SK-N-SH (cell line): ENCODE results near the gene LYG2. TPM values are rescaled to one million over a fixed set of nuclear protein-coding genes. Genes with fewer than 3 reads are reported as not detected.
"Not testable (repeated sequence)": the region's sequence is repeated elsewhere in the genome, so short reads cannot be mapped to it uniquely, and the experiment has no call there.

Experiments used
- CTCF ChIA-PET: fragments of 300-600, 350-600 bp; formaldehyde crosslinking; extraction: SDS; loops from one replicate; lab custom pipeline; 2021; lab: Yijun Ruan, JAX
- POLR2A ChIA-PET: fragments of 350-600 bp; sonication (Branson Sonifier 250); formaldehyde crosslinking; extraction: SDS; loops from one replicate; lab custom pipeline; 2020; ENCODE audit warnings: antibody characterized with exemption, inconsistent platforms; lab: Yijun Ruan, JAX
- DNase-seq: peaks from one replicate; pipeline ENCODE4 v3.0.0; 2012
- H2AFZ ChIP-seq: fragments of 200-600 bp; sonication (generic); 2 replicates; pipeline ENCODE4 v1.8.1; 2016; ENCODE audit warnings: antibody characterized with exemption, mild to moderate bottlenecking, low read depth
- H3F3A ChIP-seq: fragments of 200-600 bp; sonication (generic); replicated peaks from 2 replicates; pipeline ENCODE3; 2016; ENCODE audit warnings: antibody characterized with exemption, mild to moderate bottlenecking; ENCODE audit not compliant: insufficient read depth
- H3K27ac ChIP-seq, 2 experiments: fragments of 200-500 bp in 1 of 2; fragments of 200-600 bp in 1 of 2; sonication (Bioruptor generic) in 1 of 2; sonication (generic), shearing (Covaris generic) in 1 of 2; 2 replicates each; pipeline versions ENCODE4 v1.5.1 to v1.6.1; 2014 to 2016; ENCODE audit warnings: low read depth in 2 of 2, inconsistent platforms in 1 of 2, low read length in 1 of 2, mild to moderate bottlenecking in 1 of 2, mixed read lengths in 1 of 2
- H3K27me3 ChIP-seq: fragments of 200-600 bp; sonication (generic), shearing (Covaris generic); 2 replicates; pipeline ENCODE4 v1.6.1; 2016; ENCODE audit warnings: mixed run types; ENCODE audit not compliant: insufficient read depth
- H3K36me3 ChIP-seq, 2 experiments: fragments of 200-500 bp in 1 of 2; fragments of 200-600 bp in 1 of 2; sonication (Bioruptor generic) in 1 of 2; sonication (generic) in 1 of 2; replicated peaks in 1 of 2; 2 replicates each; pipeline versions ENCODE3 to v1.5.1; 2014 to 2016; ENCODE audit warnings: low read length in 1 of 2, mild to moderate bottlenecking in 1 of 2; ENCODE audit not compliant: insufficient read depth in 2 of 2, control insufficient read depth in 1 of 2
- H3K4me1 ChIP-seq, 2 experiments: fragments of 200-500 bp in 1 of 2; fragments of 200-600 bp in 1 of 2; sonication (Bioruptor generic) in 1 of 2; sonication (generic), shearing (Covaris generic) in 1 of 2; 2 replicates each; pipeline versions ENCODE4 v1.5.1 to v1.6.1; 2014 to 2016; ENCODE audit warnings: low read depth in 1 of 2, low read length in 1 of 2, mixed run types in 1 of 2; ENCODE audit not compliant: insufficient read depth in 2 of 2, control insufficient read depth in 1 of 2
- H3K4me2 ChIP-seq: fragments of 200-600 bp; sonication (generic), shearing (Covaris generic); 2 replicates; pipeline ENCODE4 v1.6.1; 2017; ENCODE audit warnings: mixed run types
- H3K4me3 ChIP-seq, 2 experiments: fragments of 200-500 bp in 1 of 2; fragments of 200-600 bp in 1 of 2; sonication (Bioruptor generic) in 1 of 2; sonication (generic), shearing (Covaris generic) in 1 of 2; 2 replicates each; pipeline versions ENCODE4 v1.5.1 to v1.8.1; 2014 to 2016; ENCODE audit warnings: low read depth in 2 of 2, inconsistent platforms in 1 of 2, low read length in 1 of 2, mild to moderate bottlenecking in 1 of 2, mixed read lengths in 1 of 2, moderate library complexity in 1 of 2
- H3K79me2 ChIP-seq: fragments of 200-600 bp; sonication (generic); 2 replicates; pipeline ENCODE4 v1.8.1; 2017; ENCODE audit warnings: mild to moderate bottlenecking; ENCODE audit not compliant: insufficient read depth
- H3K9ac ChIP-seq: fragments of 200-600 bp; sonication (generic); 2 replicates; pipeline ENCODE4 v1.6.1; 2017; ENCODE audit warnings: mixed run types
- H3K9me2 ChIP-seq: fragments of 200-600 bp; sonication (generic); 2 replicates; pipeline ENCODE4 v1.6.1; 2017; ENCODE audit warnings: mixed run types
- H3K9me3 ChIP-seq: fragments of 200-600 bp; sonication (generic); 2 replicates; pipeline ENCODE4 v1.6.1; 2017; ENCODE audit warnings: mixed run types, mild to moderate bottlenecking, moderate library complexity
- H4K20me1 ChIP-seq: fragments of 200-600 bp; sonication (generic); 2 replicates; pipeline ENCODE4 v1.6.1; 2017; ENCODE audit warnings: mild to moderate bottlenecking, mixed run types; ENCODE audit not compliant: insufficient read depth
- EP300 ChIP-seq, 2 experiments: IDR thresholded peaks; 2 replicates each; pipeline versions ENCODE4 v1.4.0 to v1.6.1; 2012; ENCODE audit warnings: borderline replicate concordance in 1 of 2, low read depth in 1 of 2, low read length in 1 of 2
- EZH2phosphoT487 ChIP-seq: fragments of 200-600 bp; sonication (generic); IDR thresholded peaks from 2 replicates; pipeline ENCODE4 v1.6.1; 2017; ENCODE audit warnings: low read depth, mixed run types, mild to moderate bottlenecking, antibody characterized with exemption, moderate library complexity, borderline replicate concordance
- GABPA ChIP-seq: IDR thresholded peaks from 2 replicates; pipeline ENCODE4 v1.4.0; 2012; ENCODE audit warnings: low read depth, mild to moderate bottlenecking
- GATA2 ChIP-seq: sonication (generic); formaldehyde crosslinking; IDR thresholded peaks from 2 replicates; pipeline ENCODE4 v1.5.0; 2020; ENCODE audit warnings: mild to moderate bottlenecking, missing genetic modification reagents
- NFIC ChIP-seq: IDR thresholded peaks from 2 replicates; pipeline ENCODE4 v1.4.0; 2012; ENCODE audit warnings: borderline replicate concordance
- NRF1 ChIP-seq: IDR thresholded peaks from 2 replicates; pipeline ENCODE4 v1.6.1; 2012; ENCODE audit warnings: low read depth, mild to moderate bottlenecking, low read length
- PBX3 ChIP-seq: IDR thresholded peaks from 2 replicates; pipeline ENCODE4; 2012
- POLR2AphosphoS5 ChIP-seq: IDR thresholded peaks from 2 replicates; pipeline ENCODE4 v1.6.1; 2012; ENCODE audit warnings: low read depth, low read length
- RAD21 ChIP-seq: IDR thresholded peaks from 2 replicates; pipeline ENCODE4 v1.6.1; 2012; ENCODE audit warnings: mild to moderate bottlenecking, low read length
- RCOR1 ChIP-seq: fragments of 150-350 bp; IDR thresholded peaks from 2 replicates; pipeline ENCODE4 v1.6.1; 2017; ENCODE audit warnings: antibody characterized with exemption, low read length
- RFX5 ChIP-seq: IDR thresholded peaks from 2 replicates; pipeline ENCODE4 v1.6.1; 2012; ENCODE audit warnings: mild to moderate bottlenecking, improper control_type of control experiment, low read length
- RXRA ChIP-seq: IDR thresholded peaks from 2 replicates; pipeline ENCODE4 v1.4.0; 2012; ENCODE audit warnings: low read depth, mild to moderate bottlenecking, borderline replicate concordance
- SIN3A ChIP-seq: IDR thresholded peaks from 2 replicates; pipeline ENCODE4 v1.6.1; 2012; ENCODE audit warnings: low read depth, mild to moderate bottlenecking, low read length, moderate library complexity, borderline replicate concordance
- TAF1 ChIP-seq: IDR thresholded peaks from 2 replicates; pipeline ENCODE4 v1.6.1; 2012; ENCODE audit warnings: low read depth, mild to moderate bottlenecking, low read length, moderate library complexity, borderline replicate concordance
- TEAD4 ChIP-seq: IDR thresholded peaks from 2 replicates; pipeline ENCODE4 v1.4.0; 2012; ENCODE audit warnings: mild to moderate bottlenecking, borderline replicate concordance; ENCODE audit not compliant: insufficient read depth
- USF1 ChIP-seq: IDR thresholded peaks from 2 replicates; pipeline ENCODE4 v1.4.0; 2012; ENCODE audit warnings: low read depth, borderline replicate concordance
- WGBS: methylation state at CpG from one replicate; pipeline ENCODE4 v1.1.6; 2017; ENCODE audit warnings: low lambda C conversion rate; 5-methylcytosine and 5-hydroxymethylcytosine counted together
- polyA plus RNA-seq, 3 experiments: library from polyadenylated mRNA; depleted of rRNA; stranded (reverse); fragments of >200 nt; gene quantifications; 2 replicates each; pipeline ENCODE4 v1.2.3, GENCODE V29; 2012
- TF ChIP-seq, protein P1 (sequence below): fragments of 150-350 bp; IDR thresholded peaks from 2 replicates; pipeline ENCODE4 v1.6.1; 2016; ENCODE audit warnings: mild to moderate bottlenecking, low read depth, low read length

The LYG2 gene, protein sequence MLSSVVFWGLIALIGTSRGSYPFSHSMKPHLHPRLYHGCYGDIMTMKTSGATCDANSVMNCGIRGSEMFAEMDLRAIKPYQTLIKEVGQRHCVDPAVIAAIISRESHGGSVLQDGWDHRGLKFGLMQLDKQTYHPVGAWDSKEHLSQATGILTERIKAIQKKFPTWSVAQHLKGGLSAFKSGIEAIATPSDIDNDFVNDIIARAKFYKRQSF
- not detected in 2 replicates for polyA plus RNA-seq (2012; rRNA removed)
- polyA plus RNA-seq (2012; cell fraction: cytosol; rRNA removed), result not detected in 2 replicates
- polyA plus RNA-seq (2012; cell fraction: nucleus; rRNA removed), result 0.18 and 0.24 TPM in 2 replicates

DNA sequence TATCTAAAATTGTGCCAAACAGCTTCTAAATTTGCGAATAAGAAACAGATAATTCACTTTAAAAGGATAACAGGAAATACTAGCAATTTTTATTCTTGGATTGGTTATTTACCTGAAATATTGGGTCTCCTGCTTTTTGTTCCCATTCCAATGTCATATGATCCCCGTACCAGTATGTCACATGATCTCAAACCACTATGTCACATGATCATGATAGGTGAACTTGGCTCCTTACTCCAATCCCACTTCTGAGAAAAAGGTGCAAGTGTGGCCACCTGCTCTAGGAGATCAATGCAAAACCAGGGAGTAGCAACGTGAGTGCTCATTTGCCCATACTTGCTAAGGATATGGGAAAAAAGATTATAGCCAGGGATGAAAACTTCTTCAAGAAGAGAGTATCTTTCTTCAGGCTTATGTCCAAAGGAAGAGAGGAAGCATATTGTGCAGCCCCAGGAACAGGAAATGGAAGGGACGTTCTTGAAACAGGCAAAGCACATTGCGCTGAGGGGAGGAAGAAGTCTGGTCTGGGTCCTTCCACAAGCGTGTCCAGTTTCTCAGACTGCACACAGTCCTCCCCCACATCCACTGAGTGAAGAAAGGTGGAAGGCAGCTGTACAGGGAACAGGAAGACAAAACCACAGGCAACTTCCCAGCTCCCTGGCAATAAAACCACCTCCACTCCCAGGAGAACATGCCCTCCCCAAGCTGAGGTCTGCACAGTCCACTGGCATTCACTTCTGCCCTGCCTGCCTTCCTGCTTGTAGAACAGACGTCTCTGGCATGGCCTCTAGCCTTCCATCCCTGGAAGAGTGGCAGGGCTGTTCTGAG lies at the start of gene LYG2:
LYG2 (minus strand) TSS at position 176 of the 828 bp plus-strand sequence. CDS start 1,406 bp downstream, outside the sequence.
- Histone ChIP-seq H3K4me1 (no peaks in the 10 kb centered on the region), H3K27me3 (no peaks in the 10 kb centered on the region), H4K20me1 (no peaks in the 10 kb centered on the region), H3K4me3 (no peak within 1 kb of the TSS), H3K36me3 (no peaks in the 10 kb centered on the region), H3K79me2 (no peaks in the 10 kb centered on the region), H3K9me3 (no peaks in the 10 kb centered on the region), H3K27ac (no peak within 1 kb of the TSS), H3K9ac (no peak within 1 kb of the TSS), H2AFZ (no peak within 1 kb of the TSS), H3K9me2 (no peaks in the 10 kb centered on the region), H3F3A (no peaks in the 10 kb centered on the region), H3K4me2 (no peak within 1 kb of the TSS)
- 72% methylated on average over 7 of the region's 7 CpGs for WGBS
- no peak for TF ChIP-seq NRF1
- TF ChIP-seq USF1, result 0 out of 2 replicates have a peak, but pooled peaks have one; percentile 11
- ChIA-PET CTCF (no interaction called here), POLR2A (no interaction called here)
- no peak for DNase-seq

DNA sequence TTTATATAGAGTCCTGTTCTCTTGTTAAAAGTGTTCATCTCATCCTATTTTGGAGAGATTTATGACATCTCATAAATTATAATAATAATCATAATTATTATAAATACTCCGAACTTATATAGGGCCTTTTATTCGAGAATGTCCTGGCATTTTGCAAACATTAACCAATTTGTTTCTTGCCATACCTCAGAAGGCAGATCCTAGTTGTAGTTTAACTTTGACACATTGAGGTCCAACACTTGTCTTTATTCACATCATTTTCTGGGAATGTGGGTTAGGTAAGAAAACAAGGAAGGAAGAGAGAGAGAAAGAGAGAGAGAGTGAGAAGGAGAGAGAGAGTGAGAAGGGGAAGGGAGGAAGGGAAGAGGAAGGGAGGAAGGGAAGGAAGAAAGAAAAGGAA lies 45.6 kb upstream of the LYG2 start, which contains the start of gene LYG1:
LYG1 (minus strand) TSS at position 101 of the 400 bp plus-strand sequence. CDS start 5,527 bp downstream, outside the sequence.
- H2AFZ ChIP-seq, H3F3A ChIP-seq, H3K9me2 ChIP-seq, H3K27ac ChIP-seq, CTCF ChIA-PET, DNase-seq, H3K9me3 ChIP-seq, POLR2A ChIA-PET, H3K4me2 ChIP-seq, H3K4me1 ChIP-seq, H3K79me2 ChIP-seq, H3K4me3 ChIP-seq, H4K20me1 ChIP-seq, H3K9ac ChIP-seq, H3K36me3 ChIP-seq, H3K27me3 ChIP-seq: not testable (repeated sequence)
- 94% methylated on average over 2 of the region's 2 CpGs for WGBS

DNA sequence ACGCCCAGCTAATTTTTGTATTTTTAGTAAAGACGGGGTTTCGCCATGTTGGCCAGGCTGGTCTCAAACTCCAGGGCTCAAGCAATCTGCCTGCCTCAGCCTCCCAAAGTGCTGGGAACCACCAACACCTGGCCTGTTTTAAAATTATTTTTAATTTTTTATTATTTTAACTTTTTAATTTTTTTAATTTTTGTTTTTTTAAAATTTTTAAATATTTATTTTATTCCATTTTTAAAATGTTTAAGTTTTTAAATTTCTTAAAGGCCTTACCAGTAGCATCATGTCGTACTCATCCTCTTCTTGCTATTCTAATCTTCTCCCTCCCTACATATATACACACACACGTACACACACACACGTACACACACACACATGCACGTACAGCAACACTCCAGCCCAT lies 44.1 kb upstream of the LYG2 start:
- Histone ChIP-seq H3K9me3 (no peaks in the 10 kb centered on the region), H3K9me2 (no peaks in the 10 kb centered on the region), H4K20me1 (no peaks in the 10 kb centered on the region), H3K4me2 (no peak overlapping the region), H3F3A (no peaks in the 10 kb centered on the region)
- CTCF ChIA-PET, result no interaction called here
- TF ChIP-seq PBX3 (no peak), RXRA (no peak), GABPA (no peak), POLR2AphosphoS5 (no peak), RCOR1 (no peak), SIN3A (no peak), RFX5 (no peak), NFIC (no peak), RAD21 (no peak), EZH2phosphoT487 (no peak), TEAD4 (no peak), TAF1 (no peak), GATA2 (CRISPR knock-in tag) (no peak), EP300 (IDR thresholded peaks at IDR 0.05; ENCODE audit: borderline replicate concordance in 1 of 2, low read depth in 1 of 2, low read length in 1 of 2) (no peak)
- TF ChIP-seq, protein P1, sequence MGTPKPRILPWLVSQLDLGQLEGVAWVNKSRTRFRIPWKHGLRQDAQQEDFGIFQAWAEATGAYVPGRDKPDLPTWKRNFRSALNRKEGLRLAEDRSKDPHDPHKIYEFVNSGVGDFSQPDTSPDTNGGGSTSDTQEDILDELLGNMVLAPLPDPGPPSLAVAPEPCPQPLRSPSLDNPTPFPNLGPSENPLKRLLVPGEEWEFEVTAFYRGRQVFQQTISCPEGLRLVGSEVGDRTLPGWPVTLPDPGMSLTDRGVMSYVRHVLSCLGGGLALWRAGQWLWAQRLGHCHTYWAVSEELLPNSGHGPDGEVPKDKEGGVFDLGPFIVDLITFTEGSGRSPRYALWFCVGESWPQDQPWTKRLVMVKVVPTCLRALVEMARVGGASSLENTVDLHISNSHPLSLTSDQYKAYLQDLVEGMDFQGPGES, result no peak
- TF ChIP-seq, all 33 proteins: peak for 0
- Histone ChIP-seq H3K27ac (no peak overlapping the region), H3K27me3 (no peaks in the 10 kb centered on the region), H2AFZ (no peak overlapping the region), H3K4me1 (no peaks in the 10 kb centered on the region), H3K36me3 (no peaks in the 10 kb centered on the region), H3K9ac (no peak overlapping the region), H3K79me2 (no peaks in the 10 kb centered on the region), H3K4me3 (no peak overlapping the region)
- 94% methylated on average over 7 of the region's 7 CpGs for WGBS
- DNase-seq, result no peak
- POLR2A ChIA-PET, result no interaction called here
